ENCODE results near the gene UBB.

- TF ChIP-seq CTCF (IDR thresholded peaks at IDR 0.05): no peak
- TF ChIP-seq POLR2A (IDR thresholded peaks at IDR 0.05): no peak
Observed at GRCh38 chr17:16339959-16340358, 40.9 kb upstream of the UBB start.
